ENCODE measurements around the gene RAPGEF3.
A peak's percentile ranks its signal among the peaks of the same experiment; 100 is the strongest.

Gene RAPGEF3

GRCh38 chr12:47752121-47752520, 6.6 kb downstream of the RAPGEF3 start:
- H3K4me3 ChIP-seq (ENCODE audit: low read depth, low read length): no peak overlapping the region
- TF ChIP-seq MYC (IDR thresholded peaks at IDR 0.05; ENCODE audit: low read depth, low read length) (no peak), POLR2A (IDR thresholded peaks at IDR 0.05; ENCODE audit: extremely low read depth, insufficient read length) (no peak)
- TF ChIP-seq, protein P1, sequence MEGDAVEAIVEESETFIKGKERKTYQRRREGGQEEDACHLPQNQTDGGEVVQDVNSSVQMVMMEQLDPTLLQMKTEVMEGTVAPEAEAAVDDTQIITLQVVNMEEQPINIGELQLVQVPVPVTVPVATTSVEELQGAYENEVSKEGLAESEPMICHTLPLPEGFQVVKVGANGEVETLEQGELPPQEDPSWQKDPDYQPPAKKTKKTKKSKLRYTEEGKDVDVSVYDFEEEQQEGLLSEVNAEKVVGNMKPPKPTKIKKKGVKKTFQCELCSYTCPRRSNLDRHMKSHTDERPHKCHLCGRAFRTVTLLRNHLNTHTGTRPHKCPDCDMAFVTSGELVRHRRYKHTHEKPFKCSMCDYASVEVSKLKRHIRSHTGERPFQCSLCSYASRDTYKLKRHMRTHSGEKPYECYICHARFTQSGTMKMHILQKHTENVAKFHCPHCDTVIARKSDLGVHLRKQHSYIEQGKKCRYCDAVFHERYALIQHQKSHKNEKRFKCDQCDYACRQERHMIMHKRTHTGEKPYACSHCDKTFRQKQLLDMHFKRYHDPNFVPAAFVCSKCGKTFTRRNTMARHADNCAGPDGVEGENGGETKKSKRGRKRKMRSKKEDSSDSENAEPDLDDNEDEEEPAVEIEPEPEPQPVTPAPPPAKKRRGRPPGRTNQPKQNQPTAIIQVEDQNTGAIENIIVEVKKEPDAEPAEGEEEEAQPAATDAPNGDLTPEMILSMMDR (IDR thresholded peaks at IDR 0.05; ENCODE audit: low read depth, low read length): no peak
- TF ChIP-seq, protein P2, sequence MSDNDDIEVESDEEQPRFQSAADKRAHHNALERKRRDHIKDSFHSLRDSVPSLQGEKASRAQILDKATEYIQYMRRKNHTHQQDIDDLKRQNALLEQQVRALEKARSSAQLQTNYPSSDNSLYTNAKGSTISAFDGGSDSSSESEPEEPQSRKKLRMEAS (IDR thresholded peaks at IDR 0.05; ENCODE audit: low read depth, low read length): no peak
- DNase-seq (ENCODE audit: low read depth): no peak

DNA sequence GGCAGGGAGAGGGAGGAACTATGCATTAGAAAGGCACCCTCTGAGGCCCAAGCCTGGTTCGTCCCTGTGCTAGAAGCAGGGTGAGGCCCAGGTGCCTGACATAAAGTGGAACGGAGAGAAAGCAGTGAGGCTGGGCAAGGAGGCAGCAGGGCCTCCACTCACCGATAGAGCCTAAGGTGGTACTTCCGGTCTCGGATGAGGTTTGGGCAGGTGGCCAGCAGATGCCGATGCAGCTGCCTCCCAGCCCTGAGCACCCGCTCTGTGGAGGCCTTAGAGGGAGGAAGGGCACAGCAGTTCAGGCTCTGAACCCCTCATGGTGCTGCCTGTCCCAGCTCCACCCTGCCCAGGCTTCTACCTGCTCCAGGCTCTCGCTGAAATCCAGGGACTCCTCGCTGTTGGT, 7.1 kb downstream of the RAPGEF3 start:
- no peak overlapping the region for H3K4me3 ChIP-seq (ENCODE audit: low read depth, low read length)
- TF ChIP-seq POLR2A (IDR thresholded peaks at IDR 0.05; ENCODE audit: extremely low read depth, insufficient read length): no peak
- TF ChIP-seq, protein P1 (IDR thresholded peaks at IDR 0.05; ENCODE audit: low read depth, low read length): no peak
- no peak for TF ChIP-seq MYC (IDR thresholded peaks at IDR 0.05; ENCODE audit: low read depth, low read length)
- TF ChIP-seq, protein P2 (IDR thresholded peaks at IDR 0.05; ENCODE audit: low read depth, low read length): no peak
- DNase-seq (ENCODE audit: low read depth): no peak

DNA sequence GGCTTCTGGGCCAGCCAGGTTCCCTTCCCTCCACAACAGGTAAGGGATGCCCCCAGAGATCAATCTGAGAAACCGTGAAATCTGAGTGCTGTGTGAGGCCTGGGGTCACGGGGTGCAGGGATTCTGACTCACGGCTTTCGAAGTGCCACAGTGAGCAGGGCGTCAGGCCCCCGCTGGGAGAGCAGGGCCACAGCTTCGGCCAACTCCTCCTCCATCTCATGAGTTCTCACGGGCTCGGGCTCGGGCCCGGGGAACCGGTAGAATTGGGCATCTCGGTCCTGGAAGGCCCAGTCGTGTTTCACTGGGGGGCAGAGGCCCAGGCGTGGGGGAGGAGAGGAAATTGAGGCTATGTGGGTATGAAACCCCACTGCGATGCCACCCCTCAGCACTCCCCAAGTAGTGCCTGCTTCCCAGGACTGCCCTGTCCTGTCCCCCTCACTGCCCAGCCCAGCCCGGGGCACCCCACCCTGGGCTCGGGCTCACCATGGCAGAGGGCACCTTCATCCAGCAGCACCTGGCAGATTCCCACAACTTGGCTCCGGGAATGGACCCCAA, 7.7 kb downstream of the RAPGEF3 start:
- no peak for DNase-seq (ENCODE audit: low read depth)
- TF ChIP-seq, protein P2 (IDR thresholded peaks at IDR 0.05; ENCODE audit: low read depth, low read length): 0 out of 2 replicates have a peak, but pooled peaks have one; percentile 9
- no peak for TF ChIP-seq MYC (IDR thresholded peaks at IDR 0.05; ENCODE audit: low read depth, low read length)
- H3K4me3 ChIP-seq (ENCODE audit: low read depth, low read length): no peak overlapping the region

DNA sequence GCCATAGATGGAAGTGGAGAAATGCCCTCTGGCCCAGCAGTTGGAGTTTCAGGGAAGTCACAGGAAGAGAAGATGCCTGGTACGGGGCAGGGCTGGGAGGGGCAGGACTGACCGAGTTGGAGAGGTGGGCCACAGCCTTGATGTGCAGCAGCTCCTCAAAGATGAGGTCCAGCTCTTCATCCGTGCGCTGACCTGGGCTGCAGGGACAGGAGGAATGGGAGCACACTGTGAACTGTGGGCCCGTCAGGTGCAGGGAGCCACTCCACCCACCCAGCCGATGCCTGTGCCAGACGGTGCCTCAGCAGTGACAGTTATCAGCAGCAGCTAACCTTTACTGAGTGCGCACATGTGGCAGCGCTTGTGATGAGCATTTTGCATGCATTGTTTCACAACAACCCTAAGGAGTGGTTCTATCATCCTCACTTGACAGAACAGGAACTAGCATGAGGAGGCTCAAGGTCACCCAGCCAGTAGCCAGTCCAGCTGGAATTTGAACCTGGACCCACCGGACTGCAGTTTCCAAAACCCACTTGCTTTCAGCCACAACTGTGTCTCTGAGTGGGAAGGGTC, 8.4 kb downstream of the RAPGEF3 start:
- DNase-seq (ENCODE audit: low read depth): peak; percentile 84
- TF ChIP-seq POLR2A (IDR thresholded peaks at IDR 0.05; ENCODE audit: extremely low read depth, insufficient read length) (no peak), MYC (IDR thresholded peaks at IDR 0.05; ENCODE audit: low read depth, low read length) (peak; percentile 98)
- TF ChIP-seq, protein P1 (IDR thresholded peaks at IDR 0.05; ENCODE audit: low read depth, low read length): no peak
- TF ChIP-seq, protein P2 (IDR thresholded peaks at IDR 0.05; ENCODE audit: low read depth, low read length): peak; percentile 98
- H3K4me3 ChIP-seq (ENCODE audit: low read depth, low read length): no peak overlapping the region

DNA sequence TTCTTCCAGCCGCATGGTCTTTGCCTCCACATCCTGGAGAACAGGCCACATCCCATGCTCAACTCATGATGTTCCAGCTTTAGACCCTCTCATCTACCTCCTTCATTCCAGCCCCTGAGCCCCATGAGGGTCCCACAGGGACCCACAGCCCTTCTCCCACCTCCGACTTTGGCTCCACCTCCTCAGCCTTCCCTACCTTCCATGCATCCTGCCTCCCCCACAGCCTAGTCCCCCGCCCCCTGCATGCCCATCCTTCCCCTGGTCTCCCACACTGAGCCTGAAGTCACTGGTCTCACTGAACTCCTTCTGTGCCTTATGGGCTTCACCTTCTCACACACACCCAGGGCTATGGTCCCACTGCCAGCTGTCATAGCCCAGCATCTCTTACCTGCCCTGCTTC, 9.8 kb downstream of the RAPGEF3 start:
- TF ChIP-seq, protein P1 (IDR thresholded peaks at IDR 0.05; ENCODE audit: low read depth, low read length): no peak
- no peak for TF ChIP-seq MYC (IDR thresholded peaks at IDR 0.05; ENCODE audit: low read depth, low read length)
- no peak for TF ChIP-seq POLR2A (IDR thresholded peaks at IDR 0.05; ENCODE audit: extremely low read depth, insufficient read length)
- TF ChIP-seq, protein P2 (IDR thresholded peaks at IDR 0.05; ENCODE audit: low read depth, low read length): no peak
- no peak overlapping the region for H3K4me3 ChIP-seq (ENCODE audit: low read depth, low read length)
- DNase-seq (ENCODE audit: low read depth): no peak

- no peak overlapping the region for H3K4me3 ChIP-seq (ENCODE audit: low read depth, low read length)
- TF ChIP-seq, protein P2 (IDR thresholded peaks at IDR 0.05; ENCODE audit: low read depth, low read length): no peak
- TF ChIP-seq, protein P1 (IDR thresholded peaks at IDR 0.05; ENCODE audit: low read depth, low read length): no peak
- TF ChIP-seq POLR2A (IDR thresholded peaks at IDR 0.05; ENCODE audit: extremely low read depth, insufficient read length) (no peak), MYC (IDR thresholded peaks at IDR 0.05; ENCODE audit: low read depth, low read length) (no peak)
Observed at GRCh38 chr12:47748507-47748828, 10.2 kb downstream of the RAPGEF3 start.

More at GRCh38 chr12:47748507-47748828, 10.2 kb downstream of the RAPGEF3 start:
- DNase-seq (ENCODE audit: low read depth): no peak
